ENCODE results near the gene SCAI.

- TF ChIP-seq CTCF (conservative IDR thresholded peaks at IDR 0.05; ENCODE audit: low read length) (no peak), EZH2phosphoT487 (IDR thresholded peaks at IDR 0.05; ENCODE audit: borderline replicate concordance) (no peak)
Measured at GRCh38 chr9:125103770-125104460, 39.4 kb downstream of the SCAI start.

All from Loucy (cell line).